Gastroesophageal sphincter (tissue), 3 donors: Measurements from ENCODE around the gene KMT2D.

Source experiments
- CTCF ChIP-seq, 4 experiments: fragments of 200-600 bp in 2 of 4; fragments of 450-650 bp in 2 of 4; sonication (generic) in 1 of 4; IDR thresholded peaks; one replicate each; pipeline ENCODE4 v1.5.1; 2017 to 2019; ENCODE audit warnings: antibody characterized with exemption in 4 of 4, mild to moderate bottlenecking in 2 of 4, moderate library complexity in 2 of 4
- EP300 ChIP-seq: sonication (generic); formaldehyde crosslinking; IDR thresholded peaks from one replicate; pipeline ENCODE4 v1.6.1; 2017; ENCODE audit warnings: antibody characterized with exemption, mild to moderate bottlenecking
- POLR2A ChIP-seq, 2 donors: fragments of 450-650 bp; IDR thresholded peaks; one replicate each; pipeline ENCODE4 v1.6.1; 2017; ENCODE audit warnings: antibody characterized with exemption in 2 of 2, mild to moderate bottlenecking in 2 of 2, moderate library complexity in 1 of 2
- POLR2AphosphoS5 ChIP-seq: sonication (generic); formaldehyde crosslinking; IDR thresholded peaks from one replicate; pipeline ENCODE4 v1.6.1; 2017; ENCODE audit warnings: antibody characterized with exemption

- TF ChIP-seq CTCF (IDR thresholded peaks at IDR 0.05) (no peak), POLR2AphosphoS5 (no peak), POLR2A (IDR thresholded peaks at IDR 0.05) (no peak), EP300 (no peak)
Measured at GRCh38 chr12:49037947-49038237, 22.7 kb downstream of the KMT2D start.
